Measurements from ENCODE around the gene CES5A.
"Not testable (repeated sequence)": the region's sequence is repeated elsewhere in the genome, so short reads cannot be mapped to it uniquely, and the experiment has no call there.

CES5A gene

DNA sequence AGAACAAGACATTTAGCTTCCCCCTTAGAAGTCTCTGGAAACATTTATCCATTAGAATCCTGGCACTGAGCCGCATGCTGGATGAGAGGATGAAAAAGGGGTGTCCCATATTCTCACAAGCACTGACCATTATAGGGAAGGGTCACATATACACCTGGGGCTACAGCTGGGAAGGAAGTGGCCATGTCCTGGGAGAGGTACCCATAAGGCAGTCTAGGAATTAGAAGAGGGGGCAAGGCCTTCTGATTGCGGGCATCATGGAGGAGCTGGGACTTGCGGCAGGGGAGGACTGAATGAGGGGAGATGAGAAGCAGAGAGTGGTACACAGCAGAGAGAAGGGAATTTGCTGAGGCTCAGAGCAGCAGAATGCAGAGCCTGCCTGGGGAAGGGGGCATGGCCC, 45.9 kb downstream of the CES5A start:
- not testable (repeated sequence) for DNase-seq (ENCODE audit: low read depth)

DNA sequence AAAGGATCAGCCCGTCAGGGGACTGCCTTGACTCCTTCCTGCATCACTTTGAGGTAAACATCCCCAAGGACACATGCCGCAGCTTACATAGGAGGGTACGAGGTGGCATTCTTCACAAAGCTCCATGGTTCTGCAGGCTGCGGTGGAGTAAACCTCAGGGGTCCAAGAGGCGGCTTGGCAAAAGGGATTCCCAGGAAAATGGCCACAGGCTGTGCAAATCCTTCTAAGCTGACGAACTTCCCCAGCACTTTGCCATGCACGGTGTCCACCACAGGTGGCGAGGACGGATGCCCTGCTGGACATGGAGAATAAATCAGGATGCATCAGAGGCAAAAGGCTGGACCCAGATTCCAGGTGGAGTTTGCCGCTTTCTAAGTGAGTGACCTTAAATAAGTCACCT, 46.5 kb downstream of the CES5A start:
- DNase-seq (ENCODE audit: low read depth): no peak

DNA sequence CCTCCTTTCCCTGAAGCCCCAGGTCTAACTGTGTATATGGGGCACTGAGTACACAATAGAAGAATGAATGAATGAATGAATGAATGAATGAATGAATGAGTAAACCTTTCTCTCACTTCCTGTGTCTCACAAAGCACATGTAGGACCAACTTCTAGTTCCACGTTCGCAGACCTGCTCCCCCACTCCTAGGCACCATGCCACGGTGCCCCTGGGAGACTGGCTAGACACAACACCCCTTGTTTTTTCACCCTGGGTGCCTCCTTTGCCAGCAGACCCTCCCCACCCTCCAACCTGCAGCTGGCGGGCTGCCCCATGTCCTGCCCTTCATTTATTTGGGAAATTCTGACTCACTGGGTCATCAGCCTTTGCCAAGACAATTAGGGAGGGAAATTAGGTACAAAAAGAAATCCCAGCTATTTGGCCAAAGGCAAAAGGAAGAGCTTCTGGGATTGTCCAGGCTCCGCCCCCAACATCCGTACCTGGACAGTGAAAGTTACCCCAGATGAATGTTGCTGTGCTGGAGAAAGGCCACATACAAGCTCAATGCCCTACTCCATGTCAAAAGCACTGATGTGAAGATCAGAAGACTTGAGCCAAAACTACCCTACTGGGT, 50.0 kb downstream of the CES5A start:
- no peak for DNase-seq (ENCODE audit: low read depth)

DNA sequence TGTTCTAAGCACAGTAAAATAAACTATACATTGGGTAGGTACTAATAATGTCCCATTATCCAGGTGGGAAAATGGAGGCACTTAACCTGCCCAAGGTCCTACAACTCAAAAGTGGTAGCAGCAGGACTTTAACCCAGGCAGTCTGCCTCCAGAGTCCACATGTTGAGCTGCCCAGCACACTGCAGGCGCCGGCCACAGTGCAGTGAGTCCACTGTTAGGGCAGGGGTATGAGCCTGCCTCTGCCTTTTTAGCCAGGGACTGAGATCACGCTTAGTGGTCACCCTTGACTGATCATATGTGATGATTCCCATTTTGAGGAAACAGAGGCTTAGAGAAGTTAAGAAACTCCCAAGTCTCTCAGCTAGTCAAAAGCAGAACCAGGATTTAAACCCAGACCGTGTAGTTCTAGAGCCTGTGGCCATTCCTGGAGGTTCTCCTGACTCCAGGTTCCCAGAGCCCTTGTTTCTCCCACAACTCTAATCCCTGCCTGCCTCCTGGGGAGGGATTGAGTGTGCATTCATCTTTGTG, 50.6 kb downstream of the CES5A start:
- DNase-seq (ENCODE audit: low read depth): no peak

DNA sequence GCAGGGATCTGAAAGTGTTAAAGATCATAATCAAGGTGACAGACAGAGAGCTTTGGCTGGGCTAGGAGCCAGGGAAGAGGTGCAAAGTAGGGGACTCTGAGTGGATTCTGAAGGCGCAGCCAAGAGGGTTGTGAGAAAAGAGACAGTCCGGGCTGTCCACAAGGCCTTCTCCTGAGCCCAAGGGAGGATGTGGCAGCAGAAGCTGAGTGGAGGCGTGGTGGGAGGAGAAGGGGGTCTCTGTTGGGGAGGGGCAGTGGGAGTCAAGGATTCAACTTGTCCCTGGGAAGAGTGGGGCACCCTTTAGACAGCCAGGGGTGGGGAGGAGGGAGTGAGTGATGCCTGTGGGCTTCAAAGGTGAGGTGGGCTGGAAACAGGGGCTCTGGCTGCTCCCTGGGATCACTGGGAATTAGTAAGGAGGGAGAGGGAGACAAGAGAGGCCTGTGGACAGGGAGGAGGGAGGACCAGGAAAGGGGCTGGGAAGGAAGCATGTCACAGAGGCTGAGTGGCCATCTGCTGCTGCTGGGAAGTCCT, 52.8 kb downstream of the CES5A start:
- DNase-seq (ENCODE audit: low read depth): no peak

DNA sequence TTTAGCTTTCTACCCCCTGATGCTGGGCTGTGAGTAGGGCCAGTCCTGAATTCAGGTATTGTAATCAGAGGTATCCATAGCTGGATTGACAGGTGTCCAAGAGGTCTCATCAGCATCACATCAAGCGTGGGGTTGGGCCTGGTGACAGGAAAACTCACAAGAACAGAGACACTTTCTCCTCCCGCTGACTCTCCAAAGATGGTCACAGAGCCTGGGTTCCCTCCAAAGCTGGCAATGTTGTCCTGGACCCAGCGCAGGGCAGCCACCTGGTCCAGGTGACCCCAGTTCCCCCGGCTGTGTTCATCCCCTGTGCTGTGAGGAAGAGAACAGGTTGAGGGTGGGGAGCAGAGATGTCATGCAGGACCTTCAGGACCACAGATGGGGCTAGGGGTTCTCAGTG, 54.0 kb downstream of the CES5A start:
- DNase-seq (ENCODE audit: low read depth): no peak

DNA sequence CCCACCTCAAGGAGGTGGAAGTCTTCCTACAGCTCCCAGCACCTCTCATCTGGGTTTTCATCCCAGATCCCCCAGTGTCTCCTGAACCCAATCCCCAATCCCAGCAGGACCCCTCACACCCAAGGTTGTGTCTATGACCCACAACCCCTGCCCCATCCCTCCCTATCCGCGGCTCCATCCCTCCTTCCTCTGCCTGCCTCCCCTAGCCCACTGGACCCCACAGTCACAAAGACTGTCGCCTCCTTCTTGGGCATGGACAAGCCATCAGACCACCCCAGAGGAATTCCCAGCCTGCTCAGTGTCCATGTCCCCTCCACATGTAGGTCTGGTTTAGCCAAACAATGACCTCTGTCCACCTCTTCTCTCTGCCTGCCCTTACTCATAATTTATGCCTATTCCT, 54.6 kb downstream of the CES5A start:
- DNase-seq (ENCODE audit: low read depth): no peak

DNA sequence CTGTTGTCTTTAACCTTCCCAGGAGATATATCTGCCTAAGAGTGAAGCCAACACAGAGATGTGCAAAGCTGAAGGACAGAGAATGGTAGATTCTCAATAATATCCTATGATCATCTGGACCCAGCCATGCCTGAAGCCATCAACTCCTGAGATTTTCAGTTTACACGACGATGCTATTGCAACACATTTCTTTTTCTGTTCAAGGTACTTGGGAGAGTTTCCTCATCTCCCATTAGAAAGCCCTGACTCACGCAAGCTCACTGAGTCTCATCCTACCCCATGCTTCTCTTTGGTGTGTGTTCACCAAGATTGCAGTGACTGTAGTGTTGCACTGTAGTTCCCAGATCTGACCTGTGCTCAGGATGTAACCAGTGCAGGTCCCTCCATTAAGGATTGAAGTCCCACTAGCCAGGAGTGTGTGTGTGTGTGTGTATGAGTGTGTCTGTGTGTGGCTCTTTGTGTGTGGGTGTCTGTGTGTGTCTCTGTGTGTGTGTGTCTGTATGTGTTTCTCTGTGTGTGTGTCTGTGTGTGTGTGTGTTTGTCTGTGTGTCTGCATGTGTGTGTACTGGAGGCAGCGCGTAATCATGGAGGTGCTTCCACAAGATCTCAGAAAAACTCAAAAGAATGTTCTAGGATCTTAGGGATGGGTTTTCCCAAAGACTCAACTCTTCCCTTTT, 57.8 kb downstream of the CES5A start:
- no peak for DNase-seq (ENCODE audit: low read depth)

DNA sequence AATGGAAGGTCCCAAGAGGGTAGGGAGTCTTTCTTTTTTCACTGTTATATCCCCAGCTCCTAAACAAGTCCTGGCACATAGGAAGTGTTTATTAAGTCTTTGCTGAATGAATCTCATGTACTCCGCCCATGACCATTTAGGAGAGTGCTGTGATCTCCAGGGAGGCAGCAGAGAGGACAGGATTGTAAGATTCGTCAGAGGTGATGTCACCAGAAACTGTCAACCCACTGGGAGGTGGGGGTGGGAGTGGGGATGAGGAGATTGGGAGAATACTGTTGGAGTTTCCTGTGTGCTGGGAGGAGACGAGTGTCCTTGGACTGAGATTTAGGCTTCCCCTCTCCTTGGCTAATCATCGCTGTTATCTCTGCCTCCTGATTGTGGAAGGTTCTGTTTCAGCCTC, 59.0 kb downstream of the CES5A start:
- DNase-seq (ENCODE audit: low read depth): not testable (repeated sequence)

DNA sequence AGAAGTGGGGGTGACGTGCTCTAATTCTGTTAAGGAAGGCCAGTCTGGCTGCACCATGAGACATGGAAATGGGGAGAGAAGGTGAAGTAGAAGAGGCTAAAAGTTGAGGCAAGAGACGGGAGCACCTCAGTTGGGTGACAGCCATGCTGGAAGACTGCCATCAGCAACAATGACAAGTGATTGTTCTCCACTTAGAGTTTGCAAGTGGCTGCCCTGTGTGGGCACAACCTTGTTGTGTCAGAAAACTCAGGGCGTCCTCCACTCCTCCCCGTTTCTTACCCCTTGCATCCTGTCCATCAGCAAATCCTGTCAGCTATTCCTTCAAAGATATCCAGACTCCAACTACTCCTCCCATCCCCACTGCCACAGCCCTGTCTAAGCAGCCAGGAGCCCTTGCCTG, 59.9 kb downstream of the CES5A start:
- no peak for DNase-seq (ENCODE audit: low read depth)

DNA sequence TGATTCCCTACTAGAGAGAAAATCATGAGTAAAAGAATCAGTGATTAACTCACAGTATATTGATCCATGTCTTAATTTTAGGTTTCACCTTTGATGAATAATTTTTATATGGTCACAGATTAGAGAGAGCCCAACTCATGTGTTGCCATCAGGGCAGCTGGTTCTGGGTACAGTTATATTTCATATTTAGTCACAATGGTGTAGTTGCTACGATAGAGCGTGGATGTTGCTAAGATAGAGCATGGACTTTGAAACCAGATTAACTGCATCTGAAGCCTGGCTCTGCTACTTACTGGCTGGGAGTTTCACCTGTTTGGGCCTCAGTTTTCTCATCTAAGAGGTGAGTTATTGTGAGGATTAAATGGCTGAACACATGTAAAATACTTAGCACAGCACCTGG, 61.0 kb downstream of the CES5A start:
- not testable (repeated sequence) for DNase-seq (ENCODE audit: low read depth)

DNA sequence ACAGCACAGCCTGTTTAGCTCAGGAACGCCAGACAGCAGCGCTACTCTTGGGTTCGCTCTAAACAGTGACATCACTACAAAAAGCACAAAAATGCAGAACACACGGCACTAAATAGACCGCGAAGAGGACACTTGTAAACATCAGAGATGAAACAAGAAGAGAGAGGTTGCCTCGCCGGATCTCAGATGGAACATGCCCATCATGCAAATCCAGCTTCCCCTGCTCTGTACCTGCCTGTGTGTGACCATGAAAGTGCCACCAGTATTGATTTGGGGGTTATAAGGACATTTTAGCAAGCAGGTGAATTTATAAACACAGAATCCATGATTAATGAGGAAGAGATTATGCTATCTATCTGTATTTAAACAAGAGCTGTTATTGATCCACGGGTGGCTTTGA, 61.4 kb downstream of the CES5A start:
- not testable (repeated sequence) for DNase-seq (ENCODE audit: low read depth)

DNA sequence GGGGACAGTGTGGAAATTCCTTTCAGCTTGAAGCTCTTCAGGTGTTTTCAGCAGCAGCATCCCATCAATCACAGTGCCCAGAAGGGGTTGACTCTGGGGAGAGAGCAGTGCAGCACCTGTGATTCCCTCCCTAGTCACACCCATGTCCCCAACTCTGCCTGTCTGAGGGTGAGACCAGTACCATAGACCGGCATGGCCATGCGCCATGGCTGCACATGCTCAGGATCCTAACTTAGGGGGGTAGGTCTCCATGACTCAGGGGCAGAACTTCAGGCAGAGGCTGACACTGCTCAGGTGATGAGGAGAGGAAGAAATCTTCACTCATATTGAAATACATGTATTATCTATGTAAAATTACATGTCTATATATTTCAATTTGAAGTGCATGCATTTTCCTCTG, 62.2 kb downstream of the CES5A start:
- no peak for DNase-seq (ENCODE audit: low read depth)

DNA sequence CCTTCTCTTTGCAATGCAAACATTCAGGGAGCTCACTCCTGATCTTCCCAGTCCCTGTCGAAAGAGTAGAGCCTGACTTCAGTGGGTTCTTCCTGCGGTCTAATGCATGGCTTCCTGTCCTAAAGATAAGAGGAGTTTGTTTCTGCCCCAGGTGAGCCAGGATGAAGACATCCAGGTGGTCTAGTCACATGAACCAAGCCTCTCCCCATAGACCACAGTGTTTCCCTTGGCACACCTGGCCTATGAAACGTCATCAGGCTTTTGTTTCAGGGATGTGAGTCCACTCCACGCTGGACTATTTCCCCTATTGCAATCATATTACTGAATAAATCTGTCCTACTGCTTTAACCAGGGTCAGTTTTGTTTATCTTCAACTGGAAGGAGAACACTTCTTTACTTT, 63.4 kb downstream of the CES5A start:
- no peak for DNase-seq (ENCODE audit: low read depth)

DNA sequence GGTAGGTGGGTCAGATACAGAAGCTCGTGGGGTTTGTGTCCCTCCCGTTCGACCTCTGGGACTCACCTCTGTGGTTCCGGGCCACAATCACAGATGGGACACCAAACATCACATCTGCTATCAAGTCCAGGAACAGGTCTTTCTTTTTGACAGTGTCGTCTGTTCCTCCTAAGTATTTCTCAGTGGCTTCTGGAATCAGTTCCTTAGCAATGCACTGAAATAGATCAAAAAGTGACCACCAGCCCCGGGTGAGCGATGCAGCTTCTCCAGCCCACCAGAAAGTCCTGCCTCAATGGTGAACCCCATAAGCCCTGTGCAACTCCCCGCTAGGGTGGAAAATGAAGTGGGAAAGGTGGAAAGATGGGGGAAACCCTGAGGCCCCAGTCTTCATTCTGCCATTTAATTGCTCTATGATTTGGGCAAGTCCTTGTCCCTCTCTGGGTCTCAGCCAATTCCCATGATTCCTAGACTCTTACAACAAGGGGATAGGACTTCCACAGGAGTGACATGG, 64.7 kb downstream of the CES5A start:
- DNase-seq (ENCODE audit: low read depth): no peak

DNA sequence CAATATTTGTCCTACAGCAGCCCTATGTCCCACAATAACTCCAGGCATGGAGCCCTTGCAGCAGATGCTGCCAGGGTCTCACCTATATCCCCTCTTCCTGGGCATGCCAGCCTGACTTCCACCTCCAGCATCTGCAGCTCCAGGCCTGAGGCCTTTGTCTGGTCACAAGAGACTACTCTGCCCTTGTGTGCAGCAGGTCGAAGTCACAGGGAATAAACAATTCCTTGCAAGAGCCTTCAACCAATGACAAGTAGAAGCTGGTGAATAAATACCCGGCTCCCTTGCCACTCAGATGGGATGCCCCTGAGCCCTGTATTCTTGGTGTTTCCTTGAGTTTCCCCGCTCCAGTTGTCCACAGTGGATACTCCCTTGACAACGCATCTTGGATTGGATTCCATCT, 65.3 kb downstream of the CES5A start:
- no peak for DNase-seq (ENCODE audit: low read depth)

DNA sequence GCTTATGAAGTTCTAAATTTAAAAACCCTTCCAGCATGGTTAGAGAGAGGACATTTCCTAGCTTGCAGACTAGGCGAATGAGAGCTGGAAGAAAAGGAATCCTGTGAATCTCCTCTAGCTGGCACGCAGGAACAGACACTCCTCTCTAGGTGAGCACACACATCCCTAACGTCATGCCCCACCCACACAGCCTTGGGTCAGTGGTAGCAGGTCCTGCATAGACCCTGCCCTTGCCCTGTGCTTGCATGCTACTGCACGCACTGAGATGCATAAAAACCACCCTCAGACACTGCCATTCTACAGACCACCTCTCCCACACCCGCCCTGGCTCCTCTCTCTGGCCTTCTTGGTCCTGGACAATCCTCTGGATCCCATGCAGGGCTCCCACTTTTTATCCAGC, 65.8 kb downstream of the CES5A start:
- DNase-seq (ENCODE audit: low read depth): no peak

DNA sequence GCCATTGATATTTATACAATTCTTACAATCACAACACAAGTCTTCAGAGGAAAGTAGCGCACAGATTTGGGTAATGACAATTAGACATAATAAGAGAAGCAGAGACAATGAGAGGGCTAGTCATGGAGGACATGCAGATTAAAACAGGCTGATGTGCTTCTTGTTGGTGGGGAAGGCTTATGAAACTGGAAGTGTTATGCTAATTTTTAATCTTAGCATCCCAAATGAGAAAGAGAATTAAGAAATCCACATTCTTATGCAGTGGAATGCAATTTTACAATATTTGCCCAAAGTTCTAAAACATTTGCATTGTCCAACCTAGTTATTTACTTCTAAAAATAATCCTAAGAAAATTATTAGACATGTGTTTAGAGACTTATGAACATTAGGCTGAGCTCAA, 66.9 kb downstream of the CES5A start:
- not testable (repeated sequence) for DNase-seq (ENCODE audit: low read depth)

DNA sequence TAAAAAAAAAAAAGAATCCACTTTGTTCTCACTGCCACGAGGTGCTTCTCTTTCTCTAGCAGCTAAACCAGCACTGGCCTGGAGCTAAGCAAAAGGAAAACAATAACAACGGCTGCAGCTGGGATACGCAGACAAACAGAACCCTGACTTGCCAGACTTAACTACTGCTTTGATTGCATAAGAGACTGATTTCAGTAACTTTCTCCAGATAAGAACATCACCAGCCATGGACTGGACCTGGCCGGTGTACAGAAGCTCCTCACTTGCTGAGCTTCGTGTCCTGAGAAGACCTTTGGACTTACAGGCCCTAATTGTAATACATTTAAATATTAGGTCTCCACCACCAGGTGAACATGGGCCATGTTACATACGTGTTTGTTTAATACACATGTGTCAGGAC, 70.1 kb downstream of the CES5A start:
- not testable (repeated sequence) for DNase-seq (ENCODE audit: low read depth)

DNA sequence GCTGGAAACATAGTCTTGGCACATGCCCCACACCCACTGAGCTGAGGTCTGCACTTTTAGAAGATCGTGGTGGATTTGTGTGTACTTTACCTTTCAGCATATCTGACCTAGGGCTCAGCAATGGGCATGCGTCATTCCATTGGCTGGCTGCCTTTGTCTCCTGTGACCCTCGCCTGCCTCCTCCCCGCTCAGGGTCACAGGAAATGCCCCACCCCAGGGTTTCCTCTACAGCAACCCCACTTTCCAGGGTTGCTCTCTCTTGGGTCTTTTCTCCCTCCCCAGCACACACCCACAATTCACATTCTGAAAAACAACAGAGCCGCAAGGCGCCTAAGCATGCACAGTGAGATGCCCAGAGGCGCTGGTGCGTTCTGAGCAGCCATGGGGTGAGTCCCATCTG, 71.5 kb downstream of the CES5A start:
- DNase-seq (ENCODE audit: low read depth): not testable (repeated sequence)
